HG02885 (cell line): ENCODE measurements around the gene LRRC8A.
"Not testable (repeated sequence)": the region's sequence is repeated elsewhere in the genome, so short reads cannot be mapped to it uniquely, and the experiment has no call there.

Experiments used
- ATAC-seq: cut with Tn5 transposase; IDR thresholded peaks from one replicate; pipeline ENCODE4 v1.9.1; 2021; ENCODE audit warnings: mild to moderate bottlenecking; ENCODE audit not compliant: unreplicated experiment, poor library complexity

The LRRC8A gene

DNA sequence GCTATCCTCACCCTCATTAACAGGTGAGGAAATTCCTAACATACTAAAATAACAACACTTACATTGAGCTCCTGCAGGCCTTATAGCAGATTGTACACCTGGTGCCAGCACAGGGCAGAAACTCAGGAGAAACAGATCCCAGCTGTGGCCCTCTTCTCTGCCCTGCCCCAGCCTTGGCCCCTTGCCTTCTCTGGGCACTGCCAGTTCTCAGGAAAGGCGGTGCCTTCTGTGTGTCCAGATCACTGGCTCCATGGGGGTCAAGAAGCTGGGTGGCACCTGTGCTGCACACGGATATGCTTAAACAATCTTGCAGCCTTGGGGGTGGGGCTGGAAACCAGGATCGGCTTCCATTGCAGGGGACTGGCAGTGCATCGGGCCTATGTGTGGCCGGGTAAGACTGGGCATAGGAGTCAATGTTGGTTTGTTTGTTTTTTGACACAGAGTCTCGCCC lies 19.5 kb upstream of the LRRC8A start:
- ATAC-seq = no peak

DNA sequence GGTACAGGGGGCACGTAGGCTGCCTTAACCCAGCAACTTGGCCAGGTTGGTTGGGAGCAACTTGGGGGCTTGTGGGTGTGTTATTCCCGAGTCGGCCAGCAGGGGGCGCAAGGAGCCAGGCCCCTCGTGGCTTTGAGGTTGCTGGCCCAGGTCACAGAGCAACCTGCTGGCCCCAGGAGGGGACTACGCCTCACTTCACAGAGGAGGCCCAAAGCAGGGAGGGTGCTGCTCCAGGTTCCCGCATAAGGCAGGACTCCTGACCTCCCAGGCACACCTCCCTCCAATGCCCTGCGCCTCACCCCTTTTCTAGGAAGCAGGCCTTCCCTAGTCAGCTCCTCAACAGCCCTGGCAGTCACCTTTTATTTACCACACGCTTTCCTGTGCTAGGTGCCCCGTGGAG lies 18.3 kb upstream of the LRRC8A start:
- no peak for ATAC-seq

DNA sequence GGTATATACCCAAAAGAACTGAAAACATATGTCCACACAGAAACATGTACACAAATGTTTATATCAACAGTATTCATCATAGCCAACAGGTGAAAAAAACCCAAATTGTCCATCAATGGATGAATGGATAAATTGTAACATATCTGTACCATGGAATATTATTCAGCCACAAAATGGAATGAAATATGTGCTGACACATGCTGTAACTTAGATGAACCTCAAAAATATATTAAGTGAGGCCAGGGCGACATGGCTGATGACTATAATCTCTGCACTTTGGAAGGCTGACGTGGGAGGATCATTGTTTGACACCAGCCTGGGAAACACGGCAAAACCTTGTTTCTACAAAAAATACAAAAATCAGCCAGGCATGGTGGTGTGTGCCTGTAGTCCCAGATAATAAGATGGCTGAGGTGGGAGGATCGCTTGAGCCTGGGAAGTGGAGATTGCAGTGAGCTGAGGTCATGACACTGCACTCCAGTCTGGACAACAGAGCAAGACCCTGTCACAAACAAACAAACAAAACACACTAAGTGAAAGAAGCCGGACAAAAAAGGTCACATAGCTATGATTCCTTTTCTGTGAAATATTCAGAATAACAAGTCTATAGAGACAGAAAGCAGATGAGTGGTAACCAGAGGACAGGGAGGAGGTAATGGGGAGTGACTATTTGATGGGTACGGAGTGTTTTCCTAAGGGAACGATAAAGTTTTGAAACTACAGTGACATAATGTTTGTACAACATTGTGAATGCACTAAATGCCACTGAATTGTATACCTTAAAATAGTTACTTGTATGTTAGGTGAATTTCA lies 11.6 kb upstream of the LRRC8A start:
- no peak for ATAC-seq

DNA sequence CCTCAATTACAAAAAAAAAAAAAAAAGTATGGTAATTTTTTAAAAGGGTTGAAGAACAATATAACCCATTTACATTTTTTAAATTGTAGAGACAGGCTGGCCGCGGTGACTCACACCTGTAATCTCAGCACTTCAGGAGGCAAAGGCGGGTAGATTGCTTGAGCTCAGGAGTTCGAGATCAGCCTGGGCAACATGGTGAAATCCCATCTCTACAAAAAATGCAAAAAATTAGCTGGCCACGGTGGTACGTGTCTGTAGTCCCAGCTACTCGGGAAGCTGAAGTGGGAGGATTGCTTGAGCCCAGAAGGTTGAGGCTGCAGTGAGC lies 11.0 kb upstream of the LRRC8A start:
- ATAC-seq = not testable (repeated sequence)

DNA sequence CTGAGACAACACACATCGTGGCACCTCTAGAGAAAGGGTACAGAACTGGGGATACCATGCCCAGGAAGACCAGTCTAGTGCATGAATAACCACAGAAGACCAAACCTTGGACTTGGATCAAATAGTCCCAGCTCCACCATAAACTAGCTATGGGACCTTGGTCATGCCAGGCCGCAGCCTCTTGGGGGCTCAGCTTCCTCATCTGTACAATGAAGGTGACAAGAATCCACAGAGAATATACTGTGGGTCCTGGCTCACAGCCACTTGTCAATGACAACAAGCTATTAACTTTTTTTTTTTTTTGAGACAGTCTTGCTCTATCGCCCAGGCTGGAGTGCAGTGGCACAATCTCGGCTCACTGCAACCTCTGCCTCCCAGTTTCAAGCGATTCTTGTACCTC lies 4.1 kb upstream of the LRRC8A start:
- no peak for ATAC-seq

DNA sequence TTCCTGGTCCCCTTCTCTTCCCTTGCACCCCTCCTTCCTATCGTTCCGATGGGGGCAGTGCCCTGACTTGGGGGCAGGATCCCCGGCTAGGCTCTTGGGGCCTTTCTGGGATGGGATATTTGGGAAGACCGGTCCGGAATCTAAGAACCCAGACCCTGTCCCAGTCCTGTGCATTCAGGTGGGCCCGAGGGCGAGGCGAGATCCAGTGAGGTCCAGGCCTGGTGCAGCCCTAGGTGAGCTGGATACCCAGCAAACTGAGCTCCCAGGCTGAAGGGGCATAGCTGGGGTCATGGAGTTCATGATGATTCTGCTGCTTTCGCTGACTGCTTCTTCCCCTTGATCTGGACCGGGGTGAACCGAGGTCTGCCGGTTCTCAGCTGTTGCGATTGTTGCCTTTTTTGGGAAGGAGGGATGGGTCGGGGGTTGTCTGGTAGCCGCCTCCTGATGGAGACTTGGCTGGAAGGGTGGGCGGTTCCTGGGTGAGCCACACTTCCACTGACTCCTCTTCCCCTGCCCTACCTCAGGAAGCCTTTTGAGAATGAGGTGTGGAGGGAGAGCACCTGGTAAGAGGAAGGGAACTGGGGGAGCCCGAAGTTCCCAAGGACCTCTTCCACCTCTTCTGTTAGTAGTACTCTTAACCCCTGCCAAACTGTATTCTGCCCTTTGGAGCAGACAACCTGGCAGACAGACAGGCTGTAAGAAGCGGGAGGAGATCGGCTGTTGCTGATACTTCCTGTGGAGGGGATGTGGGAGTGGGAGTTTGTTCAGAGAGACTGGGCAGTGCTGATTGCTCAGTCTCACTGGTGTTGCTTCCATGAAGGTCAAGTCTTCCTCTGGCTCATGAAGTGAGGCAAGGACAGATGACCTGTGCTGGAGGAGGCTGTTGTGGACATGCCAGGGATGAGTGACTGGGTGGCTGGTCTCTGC lies 1.0 kb downstream of the LRRC8A start:
- no peak for ATAC-seq

DNA sequence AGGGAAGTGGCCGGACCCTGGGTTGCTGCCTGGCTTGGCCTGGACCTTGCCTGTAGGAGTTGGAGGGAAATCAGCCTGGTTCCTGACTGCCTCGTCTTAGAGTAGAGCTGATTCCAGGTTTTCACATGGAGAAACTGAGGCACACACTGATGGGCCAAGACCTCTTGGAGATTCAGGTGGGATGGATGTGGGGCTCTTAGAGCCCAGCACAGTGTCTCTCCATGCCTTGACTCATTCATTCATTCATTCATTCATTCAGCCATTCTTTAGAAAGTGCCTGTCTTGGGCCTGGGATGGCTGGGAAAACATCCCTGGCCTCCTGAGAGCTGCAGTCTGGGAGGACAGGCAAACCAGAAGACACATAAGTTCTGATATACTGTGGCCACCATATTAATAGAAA lies 2.2 kb downstream of the LRRC8A start:
- ATAC-seq = no peak

DNA sequence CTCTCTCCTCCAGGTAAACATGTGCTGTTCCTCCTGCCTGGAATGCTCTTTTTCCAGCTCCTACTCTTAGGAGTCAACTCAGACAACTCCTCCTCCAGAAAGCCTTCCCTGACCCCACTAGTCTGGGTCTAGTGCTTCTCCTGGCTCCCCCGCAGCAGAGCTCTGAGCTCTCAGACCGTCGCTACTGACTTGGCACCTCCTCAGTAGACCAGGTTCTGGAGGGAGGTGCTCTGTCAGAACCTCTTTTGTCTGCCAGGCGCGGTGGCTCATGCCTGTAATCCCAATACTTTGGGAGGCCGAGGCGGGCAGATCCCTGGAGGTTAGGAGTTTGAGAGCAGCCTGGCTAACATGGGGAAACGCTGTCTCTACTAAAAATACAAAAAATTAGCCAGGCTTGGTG lies 3.4 kb downstream of the LRRC8A start:
- ATAC-seq = no peak

DNA sequence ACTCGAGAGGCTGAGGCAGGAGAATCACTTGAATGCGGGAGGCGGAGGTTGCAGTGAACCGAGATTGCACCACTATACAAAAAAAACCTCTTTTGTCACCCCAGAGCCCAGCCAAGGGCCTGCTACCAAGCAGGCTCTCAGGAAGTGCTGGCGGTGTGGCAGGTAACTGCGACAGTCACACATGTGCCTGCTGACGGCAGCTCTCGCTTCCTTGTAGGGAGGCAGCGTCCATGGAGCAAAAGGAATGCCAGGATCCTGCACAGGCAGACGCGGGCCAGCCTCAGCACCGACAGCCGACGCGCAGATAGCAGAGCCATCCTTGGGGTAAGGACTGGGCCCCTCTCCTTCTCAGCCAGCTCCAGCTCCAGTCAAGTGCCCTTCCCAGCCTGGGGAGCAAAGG lies 3.9 kb downstream of the LRRC8A start:
- no peak for ATAC-seq

DNA sequence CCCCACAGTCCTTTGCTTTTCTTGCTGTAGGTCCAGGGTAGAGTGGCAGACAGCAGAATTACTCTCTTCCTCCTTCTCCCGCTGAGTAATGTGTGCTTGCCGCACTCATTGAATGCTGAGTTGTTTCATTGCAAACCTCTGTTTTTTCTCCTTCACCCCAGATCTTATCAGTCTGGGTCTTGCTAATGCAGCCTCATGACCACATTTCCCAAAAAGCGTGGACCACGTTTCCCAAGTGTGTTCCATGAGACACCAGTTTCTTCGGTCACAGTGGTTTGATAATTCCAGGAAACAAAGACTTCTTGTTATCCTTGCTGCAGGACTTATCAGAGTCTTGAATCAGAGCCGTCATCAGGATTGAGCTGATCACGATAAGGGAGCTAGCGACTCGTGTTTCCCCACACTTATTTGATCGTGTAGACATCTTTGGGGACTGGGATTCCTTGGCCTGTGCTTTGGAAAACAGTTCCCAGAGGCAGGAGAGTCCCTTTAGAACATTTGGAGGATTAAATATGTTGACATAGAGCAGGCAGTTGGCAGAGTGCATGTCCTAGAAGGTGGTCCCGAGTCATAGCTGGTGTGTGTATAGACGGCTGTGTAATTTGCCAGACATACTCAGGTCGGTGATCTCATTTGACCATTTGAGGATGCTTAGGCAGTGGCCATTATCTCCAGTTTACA lies 4.4 kb downstream of the LRRC8A start:
- ATAC-seq = no peak

DNA sequence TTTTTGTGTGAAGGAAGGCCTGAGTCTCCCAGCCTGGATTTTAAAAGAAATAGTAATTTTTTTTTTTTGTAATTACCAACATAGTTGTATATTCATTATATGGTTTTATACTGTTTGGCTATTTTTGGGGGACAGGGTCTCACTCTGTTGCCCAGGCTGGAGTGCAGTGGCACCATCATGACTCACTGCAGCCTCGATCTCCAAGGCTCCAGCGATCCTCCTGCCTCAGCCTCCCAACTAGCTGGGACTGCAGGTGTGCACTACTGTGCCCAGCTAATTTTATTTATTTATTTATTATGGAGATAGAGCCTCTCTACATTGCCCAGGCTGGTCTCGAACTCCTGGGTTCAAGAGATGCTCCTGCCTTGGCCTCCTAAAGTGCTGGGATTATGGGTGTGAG lies 5.1 kb downstream of the LRRC8A start:
- ATAC-seq = no peak

DNA sequence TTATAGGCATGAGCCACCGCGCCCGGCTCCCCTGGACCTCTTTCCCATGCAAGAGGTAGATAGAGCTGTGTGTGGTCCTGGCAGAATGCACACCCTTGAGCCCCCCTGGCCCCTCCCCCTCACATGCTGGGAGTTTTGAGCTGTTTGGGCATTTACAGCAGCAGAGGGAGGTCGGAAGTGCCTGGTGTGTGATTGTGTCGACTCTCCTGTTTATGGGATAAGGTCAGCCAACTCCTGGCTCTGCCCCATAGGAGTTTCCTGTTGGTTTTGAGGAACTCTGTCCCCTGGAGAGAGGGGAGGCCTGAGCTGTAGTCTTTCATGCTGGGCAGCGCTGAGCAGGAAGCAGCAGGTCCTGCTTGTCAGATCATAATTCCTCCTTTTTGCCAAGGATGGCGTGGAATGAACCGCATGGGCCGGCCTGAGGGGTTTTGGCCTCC lies 6.0 kb downstream of the LRRC8A start:
- no peak for ATAC-seq

DNA sequence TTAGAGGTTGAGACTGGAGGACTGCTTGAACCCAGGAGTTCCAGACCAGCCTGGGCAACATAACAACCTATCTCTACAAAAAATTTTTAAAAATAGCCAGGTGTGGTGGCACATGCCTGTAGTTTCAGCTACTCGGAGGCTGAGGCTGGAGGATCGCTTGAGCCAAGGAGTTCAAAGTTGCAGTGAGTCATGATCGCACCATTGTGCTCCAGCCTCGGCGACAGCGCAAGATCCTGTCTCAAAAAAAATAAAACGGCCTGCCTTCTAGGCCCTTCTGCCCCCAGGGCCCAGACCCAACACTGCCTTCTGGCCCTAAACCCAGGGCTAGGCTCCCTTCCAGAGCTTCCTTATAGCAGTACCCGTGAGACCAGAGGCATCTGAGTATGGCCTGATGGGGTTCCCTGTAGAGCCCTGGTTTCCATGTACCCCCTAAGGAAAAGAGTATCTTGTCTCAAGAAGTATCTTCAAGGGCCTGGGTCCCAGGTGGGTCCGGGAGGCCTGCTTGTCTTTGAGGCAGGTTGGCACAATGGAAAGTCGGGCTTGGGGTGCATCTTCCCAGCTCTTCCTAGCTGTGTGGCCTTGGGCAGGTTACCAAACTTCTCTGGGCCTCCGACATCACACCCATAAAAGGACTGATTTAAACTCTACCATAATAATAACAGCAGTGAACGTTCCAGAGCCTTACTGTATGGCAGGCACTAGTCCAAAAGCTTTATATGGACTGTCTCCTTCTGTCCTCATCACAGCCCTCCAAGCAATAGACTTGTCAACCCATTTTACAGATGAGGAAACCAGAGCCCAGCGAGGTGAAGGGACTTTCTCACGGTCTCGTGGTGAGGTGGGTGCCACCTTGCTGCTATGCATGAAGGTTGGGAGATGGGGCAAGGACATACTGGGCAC lies 9.6 kb downstream of the LRRC8A start:
- ATAC-seq = no peak

DNA sequence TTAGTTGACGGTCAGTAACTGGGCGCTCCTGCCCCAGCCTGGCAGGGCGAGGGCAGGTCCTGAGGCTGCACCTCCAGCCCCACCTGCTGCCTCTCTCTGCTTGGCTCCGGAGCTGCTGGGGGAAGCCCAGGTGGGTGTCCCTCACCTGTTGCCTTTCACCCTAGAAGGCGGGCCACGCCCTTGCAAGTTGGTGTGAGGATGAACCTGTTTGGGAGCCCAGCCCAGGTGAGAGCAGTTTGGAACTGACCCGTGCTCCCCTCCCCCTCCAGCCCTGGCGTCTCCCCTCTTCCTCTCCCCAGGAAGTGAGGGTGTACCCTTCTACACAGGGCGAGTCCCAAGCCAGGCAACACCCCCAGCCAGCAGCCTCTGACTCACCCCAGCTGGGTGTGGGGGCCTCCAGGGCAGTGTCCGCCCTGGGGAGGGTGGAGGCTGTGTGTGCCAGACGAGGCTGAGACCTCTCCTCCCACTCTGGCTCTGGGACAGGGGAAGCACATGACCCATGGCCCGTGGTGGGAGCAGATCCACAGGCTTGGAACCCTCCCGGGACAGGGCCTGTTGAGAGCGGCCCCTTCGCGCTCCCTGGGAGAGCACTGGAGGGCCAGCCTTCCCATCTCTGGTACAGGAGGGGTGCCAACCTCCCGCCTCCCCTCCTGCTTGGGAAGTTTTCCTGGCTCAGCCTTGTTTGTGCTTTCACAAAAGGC lies 10.4 kb downstream of the LRRC8A start:
- ATAC-seq = no peak

DNA sequence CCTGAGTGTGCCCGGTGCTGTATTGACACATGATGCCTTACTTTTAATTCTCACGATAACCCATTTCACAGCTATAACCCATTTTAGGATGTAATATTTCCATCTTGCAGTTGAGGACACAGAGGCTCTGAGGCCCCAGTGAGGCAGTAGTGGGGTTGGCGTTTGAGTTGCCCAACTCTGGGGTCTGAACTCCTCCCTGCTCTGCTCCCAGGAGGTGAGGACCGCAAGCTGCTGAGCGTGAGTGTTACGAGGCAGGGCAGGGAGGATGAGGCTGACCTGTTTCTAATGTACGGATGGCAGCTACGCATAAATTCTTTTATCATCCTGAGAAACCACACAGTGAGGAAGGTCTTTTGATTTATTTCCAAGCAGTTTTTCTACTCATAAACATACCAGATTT lies 11.4 kb downstream of the LRRC8A start:
- ATAC-seq = no peak

DNA sequence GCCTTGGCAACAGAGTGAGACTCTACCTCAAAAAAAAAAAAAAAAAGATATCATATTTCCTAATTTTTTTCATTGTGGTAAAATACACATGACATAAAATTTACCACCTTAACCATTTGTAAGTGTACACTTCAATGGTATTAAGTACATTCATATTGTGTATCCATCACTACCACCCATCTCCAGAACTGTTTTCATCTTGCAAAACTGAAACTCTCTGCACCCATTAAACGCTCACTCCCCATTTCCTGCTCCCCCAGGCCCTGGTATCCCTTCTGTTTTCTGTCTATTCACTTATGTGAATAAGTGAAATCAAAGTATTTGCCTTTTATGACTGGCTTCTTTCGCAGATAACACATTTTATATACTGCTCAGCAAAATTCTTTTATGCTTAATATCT lies 12.8 kb downstream of the LRRC8A start:
- ATAC-seq = no peak

DNA sequence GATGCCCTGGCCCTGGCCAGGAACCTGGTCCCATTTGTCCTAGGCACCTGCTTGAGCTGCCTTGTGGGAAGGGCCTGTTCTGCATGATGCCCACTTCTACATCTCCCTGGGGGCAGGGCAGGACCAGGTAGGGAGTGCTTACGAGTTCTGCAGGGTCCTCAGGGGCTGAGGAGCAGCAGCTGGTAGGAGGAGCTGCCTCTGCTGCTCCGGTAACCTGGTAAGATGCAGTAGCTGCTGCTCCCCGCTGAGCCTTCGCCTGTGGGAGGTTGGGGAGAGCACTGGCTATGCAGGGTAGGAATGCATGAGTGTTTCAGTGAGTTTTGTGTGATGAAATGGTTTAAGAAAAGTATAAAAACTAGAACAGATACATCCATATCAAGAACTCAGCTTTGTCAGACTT lies 13.6 kb downstream of the LRRC8A start:
- no peak for ATAC-seq

DNA sequence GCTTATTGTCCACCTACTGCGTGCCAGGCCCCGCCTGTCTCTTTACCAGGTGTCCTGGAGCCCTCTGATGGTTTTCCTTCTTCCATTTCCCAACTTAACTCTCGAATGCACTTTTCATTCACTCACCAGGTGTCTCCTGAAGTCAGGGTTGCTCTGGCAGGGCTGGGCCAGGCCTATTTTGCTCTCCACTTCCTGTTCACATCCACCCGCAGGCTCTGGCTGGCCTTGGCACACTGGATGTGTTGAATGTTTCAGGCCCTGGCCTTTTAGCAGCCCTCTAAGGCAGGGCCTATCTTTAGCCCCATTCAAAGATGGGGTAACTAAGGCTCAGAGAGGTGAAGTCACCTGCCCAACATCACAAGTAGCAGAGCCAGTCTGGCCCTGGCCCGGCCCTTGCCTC lies 16.4 kb downstream of the LRRC8A start:
- ATAC-seq = no peak

DNA sequence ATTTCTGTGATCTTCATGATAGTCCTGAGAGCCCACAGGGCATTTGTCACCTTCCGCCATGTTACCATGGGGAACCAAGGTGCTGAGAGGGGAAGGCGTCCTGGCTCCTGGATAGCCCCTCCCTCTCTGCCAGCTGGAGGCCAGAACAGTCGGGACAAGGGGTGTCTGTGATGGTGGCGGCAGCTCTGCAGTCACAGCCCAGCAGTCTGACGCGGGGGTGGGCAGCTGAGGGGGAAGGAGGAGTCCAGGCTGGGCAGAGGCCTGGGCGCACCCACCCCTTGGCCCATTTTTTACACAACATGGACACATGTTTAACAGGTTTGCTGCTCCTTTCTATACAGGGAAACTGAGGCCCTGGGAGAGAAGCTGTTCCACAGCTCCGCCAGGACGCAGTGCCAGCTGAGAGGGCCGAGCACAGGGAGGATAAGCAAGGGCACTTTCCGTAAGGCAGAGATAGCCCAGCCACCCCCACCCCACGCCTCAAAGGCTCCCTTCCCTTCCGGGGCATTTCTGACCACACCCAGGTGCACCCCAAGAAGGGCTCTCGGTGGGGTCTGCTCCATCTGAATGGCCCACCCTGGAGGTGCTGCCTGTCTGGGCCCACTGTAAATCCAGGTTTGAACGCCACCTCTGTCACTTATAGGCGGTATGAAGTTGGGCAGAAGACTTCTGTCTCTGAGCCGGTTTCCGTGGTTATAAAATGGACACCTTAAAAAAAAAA lies 17.1 kb downstream of the LRRC8A start:
- no peak for ATAC-seq
